Measurements from ENCODE around the gene NTM. TPM values are rescaled to one million over a fixed set of nuclear protein-coding genes. Genes with fewer than 3 reads are reported as not detected.

NTM gene
- total RNA-seq, 6 donors from 2014 or later = 4.1 to 151 (median 115) TPM

DNA sequence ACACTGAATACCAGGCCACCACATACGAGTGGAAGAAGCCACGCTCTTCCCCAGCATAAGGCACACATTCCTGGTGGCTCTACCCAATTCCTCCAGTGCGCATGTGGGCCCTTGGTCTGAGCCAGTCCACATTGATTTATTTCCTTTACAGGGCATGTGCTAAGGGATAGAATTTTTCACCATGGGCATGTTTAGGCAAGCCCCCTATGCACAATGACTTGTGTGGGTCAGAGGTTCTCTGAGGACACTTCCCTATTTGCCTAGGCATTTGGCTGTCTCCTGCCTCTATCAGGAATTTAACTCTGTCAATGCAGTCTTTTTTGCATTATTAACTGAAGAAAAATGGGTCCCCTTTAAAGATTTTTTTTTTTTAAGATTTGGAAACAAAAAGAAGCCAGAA is 718.1 kb downstream of the NTM start:
- DNase-seq (no peak), ATAC-seq (ENCODE audit: low FRiP score in 2 of 2) (no peak)
- no peaks in the 10 kb centered on the region for H3K27me3 ChIP-seq
- no peaks in the 10 kb centered on the region for H3K4me1 ChIP-seq
- no peaks in the 10 kb centered on the region for H3K36me3 ChIP-seq
- peaks cover 16 to 48% (median 29%) of the 10 kb centered on the region in 4 donors for H3K9me3 ChIP-seq
- H3K27ac ChIP-seq = no peak overlapping the region
- H3K4me3 ChIP-seq = no peak overlapping the region
- WGBS, 2 donors = 87 to 95% methylated on average over 3 of the region's 3 CpGs
- TF ChIP-seq CTCF (IDR thresholded peaks at IDR 0.05) (no peak), POLR2A (IDR thresholded peaks at IDR 0.05) (no peak), EP300 (IDR thresholded peaks at IDR 0.05) (no peak), POLR2AphosphoS5 (IDR thresholded peaks at IDR 0.05) (no peak)

- no peak overlapping the region for H3K4me3 ChIP-seq
- DNase-seq (no peak), ATAC-seq (ENCODE audit: low FRiP score in 2 of 2) (peak in 1 of 2 donors; percentile 35)
- H3K9me3 ChIP-seq = no peaks in the 10 kb centered on the region
- no peaks in the 10 kb centered on the region for H3K27me3 ChIP-seq
- WGBS, 2 donors = 53 to 77% methylated on average over 6 to 7 of the region's 7 CpGs
- H3K4me1 ChIP-seq = no peaks in the 10 kb centered on the region
- no peak overlapping the region for H3K27ac ChIP-seq
- H3K36me3 ChIP-seq = no peaks in the 10 kb centered on the region
- TF ChIP-seq EP300 (IDR thresholded peaks at IDR 0.05) = no peak
- TF ChIP-seq CTCF (IDR thresholded peaks at IDR 0.05) = no peak
- TF ChIP-seq POLR2A (IDR thresholded peaks at IDR 0.05) = no peak
- no peak for TF ChIP-seq POLR2AphosphoS5 (IDR thresholded peaks at IDR 0.05)
Observed at GRCh38 chr11:132093536-132094259, 723.3 kb downstream of the NTM start.

GRCh38 chr11:132094598-132094997 is 724.2 kb downstream of the NTM start:
- DNase-seq (no peak), ATAC-seq (ENCODE audit: low FRiP score in 2 of 2) (no peak)
- no peaks in the 10 kb centered on the region for H3K4me1 ChIP-seq
- no peaks in the 10 kb centered on the region for H3K9me3 ChIP-seq
- H3K27me3 ChIP-seq = no peaks in the 10 kb centered on the region
- H3K36me3 ChIP-seq = no peaks in the 10 kb centered on the region
- 42 to 63% methylated on average over 1 of the region's 1 CpG for WGBS, 2 donors
- no peak overlapping the region for H3K27ac ChIP-seq
- no peak for TF ChIP-seq POLR2AphosphoS5 (IDR thresholded peaks at IDR 0.05)
- TF ChIP-seq EP300 (IDR thresholded peaks at IDR 0.05) = no peak
- TF ChIP-seq POLR2A (IDR thresholded peaks at IDR 0.05) = no peak
- no peak for TF ChIP-seq CTCF (IDR thresholded peaks at IDR 0.05)
- no peak overlapping the region for H3K4me3 ChIP-seq

DNA sequence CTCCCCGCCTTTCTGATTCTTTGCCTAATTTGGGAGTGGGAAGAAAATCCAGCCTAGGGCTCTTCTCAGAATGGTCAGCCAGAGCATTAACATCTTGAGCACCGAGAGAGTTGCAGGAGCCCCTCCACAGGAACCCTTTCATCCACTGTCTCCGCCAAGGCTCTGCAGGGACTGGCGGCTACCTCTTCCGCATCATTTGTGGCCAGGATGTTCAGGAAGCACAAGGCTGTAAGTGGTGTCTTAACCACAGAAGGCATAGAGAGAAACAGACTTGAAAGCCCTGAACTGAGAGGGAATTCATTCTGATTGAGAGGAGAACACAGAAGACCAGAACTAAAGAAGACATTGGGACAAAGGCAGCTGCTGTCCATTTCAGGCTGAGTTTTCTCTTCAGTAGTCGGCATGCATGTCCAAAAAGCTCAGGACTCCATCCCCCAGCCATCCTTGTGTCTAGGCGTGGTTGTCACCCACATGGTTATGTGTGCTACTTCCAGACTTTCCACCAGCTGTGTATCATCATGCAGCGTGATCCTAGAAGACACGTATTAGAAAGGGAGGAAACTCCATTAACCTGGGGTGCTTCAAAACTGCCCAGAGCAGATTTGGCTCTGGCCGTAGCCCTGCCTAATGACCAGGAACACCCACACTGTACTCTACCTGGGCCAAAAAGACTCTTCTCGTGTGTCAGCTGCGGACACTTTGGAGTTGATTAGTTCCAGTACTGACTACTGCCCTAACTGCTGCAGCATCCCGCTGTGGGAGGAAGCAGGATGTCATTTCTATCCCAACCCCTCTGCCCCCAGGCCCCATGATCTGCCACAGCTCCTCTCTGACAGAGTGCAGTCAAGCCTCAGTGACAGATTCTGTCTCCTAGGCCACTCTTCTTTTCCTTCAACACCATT is 725.1 kb downstream of the NTM start:
- ATAC-seq (ENCODE audit: low FRiP score in 2 of 2) = no peak
- H3K27me3 ChIP-seq = no peaks in the 10 kb centered on the region
- H3K27ac ChIP-seq = no peak overlapping the region
- TF ChIP-seq EP300 (IDR thresholded peaks at IDR 0.05) = no peak
- no peak for TF ChIP-seq POLR2A (IDR thresholded peaks at IDR 0.05)
- no peak for TF ChIP-seq CTCF (IDR thresholded peaks at IDR 0.05)
- TF ChIP-seq POLR2AphosphoS5 (IDR thresholded peaks at IDR 0.05) = no peak
- no peaks in the 10 kb centered on the region for H3K36me3 ChIP-seq
- no peaks in the 10 kb centered on the region for H3K4me1 ChIP-seq
- no peaks in the 10 kb centered on the region for H3K9me3 ChIP-seq
- 71 to 84% methylated on average over 10 to 13 of the region's 13 CpGs for WGBS, 2 donors
- no peak for DNase-seq
- H3K4me3 ChIP-seq = no peak overlapping the region
